H1 (cell line): ENCODE results near the gene RLN1. TPM values are rescaled to one million over a fixed set of nuclear protein-coding genes. Genes with fewer than 3 reads are reported as not detected.

Source experiments
- CTCF ChIA-PET: fragments of 300-600 bp; sonication (Branson Sonifier 250); formaldehyde crosslinking; loops from one replicate; lab custom pipeline; 2021; ENCODE audit not compliant: partially characterized antibody; lab: Charles Lee
- POLR2A ChIA-PET: fragments of 300-600 bp; sonication (Branson Sonifier 250); formaldehyde crosslinking; loops from one replicate; lab custom pipeline; 2021; ENCODE audit warnings: inconsistent platforms; ENCODE audit not compliant: partially characterized antibody; lab: Charles Lee
- DNase-seq, 2 experiments: peaks; one replicate each; pipeline versions ENCODE4 v3.0.0 to v3.0.0-alpha.2; 2010 to 2022; ENCODE audit warnings: low spot score in 2 of 2, low read depth in 1 of 2, mixed read lengths in 1 of 2
- FAIRE-seq: peaks from 2 replicates; lab custom pipeline; 2011; peaks lifted over from hg19 to GRCh38; lab: Jason Lieb, UNC
- H2AFZ ChIP-seq: 2 replicates; pipeline ENCODE4 v1.8.1; 2012; ENCODE audit warnings: low read length, inconsistent platforms
- H2AK5ac ChIP-seq: 2 replicates; pipeline ENCODE4 v1.6.1; 2013; ENCODE audit warnings: low read depth, low read length
- H2BK120ac ChIP-seq: replicated peaks from 2 replicates; pipeline ENCODE3; 2013; ENCODE audit warnings: low read depth, low read length, inconsistent platforms
- H2BK12ac ChIP-seq: 2 replicates; pipeline ENCODE4 v1.6.1; 2013; ENCODE audit warnings: low read depth, low read length
- H2BK15ac ChIP-seq: 2 replicates; pipeline ENCODE4 v1.6.1; 2013; ENCODE audit warnings: low read length
- H2BK20ac ChIP-seq: 2 replicates; pipeline ENCODE4 v1.6.1; 2013; ENCODE audit warnings: low read length
- H2BK5ac ChIP-seq: 2 replicates; pipeline ENCODE4 v1.6.1; 2013; ENCODE audit warnings: low read depth, low read length
- H3K14ac ChIP-seq: 2 replicates; pipeline ENCODE4 v1.6.1; 2013; ENCODE audit warnings: inconsistent platforms; ENCODE audit not compliant: insufficient read length
- H3K18ac ChIP-seq: 2 replicates; pipeline ENCODE4 v1.6.1; 2013; ENCODE audit warnings: low read length; ENCODE audit errors: extremely low read depth
- H3K23ac ChIP-seq: 2 replicates; pipeline ENCODE4 v1.6.1; 2013; ENCODE audit warnings: inconsistent platforms; ENCODE audit not compliant: insufficient read length
- H3K23me2 ChIP-seq: 2 replicates; pipeline ENCODE4 v1.6.1; 2013; ENCODE audit warnings: low read depth, low read length
- H3K27ac ChIP-seq: 2 replicates; pipeline ENCODE4 v1.6.1; 2011; ENCODE audit warnings: low read depth, low read length, inconsistent platforms
- H3K27me3 ChIP-seq, 4 experiments: replicated peaks in 1 of 4; 1 replicate in 1 of 4; 2 replicates in 3 of 4; pipeline versions ENCODE4 v1.6.1 to v1.8.1; 2011 to 2013; ENCODE audit warnings: low read length in 3 of 4, mild to moderate bottlenecking in 3 of 4, inconsistent platforms in 2 of 4, mixed read lengths in 2 of 4, moderate library complexity in 1 of 4; ENCODE audit not compliant: control insufficient read depth in 3 of 4, insufficient read depth in 3 of 4; ENCODE audit errors: extremely low read depth in 1 of 4
- H3K36me3 ChIP-seq, 4 experiments: 2 replicates each; pipeline versions ENCODE4 v1.6.1 to v1.8.1; 2011 to 2013; ENCODE audit warnings: mild to moderate bottlenecking in 4 of 4, low read length in 3 of 4, moderate library complexity in 2 of 4, control low read depth in 1 of 4, inconsistent platforms in 1 of 4; ENCODE audit not compliant: insufficient read depth in 4 of 4, control insufficient read depth in 2 of 4
- H3K4ac ChIP-seq: replicated peaks from 2 replicates; pipeline ENCODE3; 2013; ENCODE audit warnings: low read length, low read depth, mixed read lengths, inconsistent platforms; ENCODE audit not compliant: insufficient read length
- H3K4me1 ChIP-seq, 4 experiments: replicated peaks in 1 of 4; 1 replicate in 1 of 4; 2 replicates in 3 of 4; pipeline versions ENCODE4 v1.6.1 to v1.8.1; 2011 to 2013; ENCODE audit warnings: low read length in 3 of 4, inconsistent platforms in 2 of 4, mixed read lengths in 1 of 4; ENCODE audit not compliant: insufficient read depth in 4 of 4, control insufficient read depth in 3 of 4
- H3K4me2 ChIP-seq, 2 experiments: 2 replicates each; pipeline versions ENCODE4 v1.6.1 to v1.8.1; 2011 to 2013; ENCODE audit warnings: low read depth in 2 of 2, low read length in 2 of 2, control low read depth in 1 of 2, inconsistent platforms in 1 of 2, mild to moderate bottlenecking in 1 of 2; ENCODE audit not compliant: insufficient read depth in 1 of 2
- H3K4me3 ChIP-seq, 4 experiments: fragments of 200-600, 300-600 bp in 1 of 4; sonication (generic), shearing (Covaris generic), sonication (Bioruptor Twin) in 1 of 4; 2 replicates each; pipeline versions ENCODE4 v1.5.1 to v1.8.1; 2011 to 2016; ENCODE audit warnings: low read length in 4 of 4, low read depth in 3 of 4, control low read depth in 2 of 4, inconsistent platforms in 2 of 4, mild to moderate bottlenecking in 2 of 4, mixed read lengths in 1 of 4, moderate library complexity in 1 of 4; ENCODE audit not compliant: insufficient read depth in 2 of 4; ENCODE audit errors: extremely low read depth in 1 of 4
- H3K56ac ChIP-seq: replicated peaks from 2 replicates; pipeline ENCODE3; 2013; ENCODE audit warnings: low read depth, mild to moderate bottlenecking, mixed read lengths, low read length, inconsistent platforms; ENCODE audit not compliant: insufficient read length
- H3K79me1 ChIP-seq: 2 replicates; pipeline ENCODE4 v1.6.1; 2013; ENCODE audit warnings: low read depth, low read length, control low read depth
- H3K79me2 ChIP-seq, 2 experiments: 2 replicates each; pipeline versions ENCODE4 v1.6.1 to v1.8.1; 2012 to 2013; ENCODE audit warnings: low read length in 2 of 2, mild to moderate bottlenecking in 2 of 2, inconsistent platforms in 1 of 2; ENCODE audit not compliant: insufficient read depth in 2 of 2, control insufficient read depth in 1 of 2
- H3K9ac ChIP-seq, 4 experiments: replicated peaks in 1 of 4; 1 replicate in 1 of 4; 2 replicates in 3 of 4; pipeline versions ENCODE4 v1.6.1 to v1.8.1; 2011 to 2013; ENCODE audit warnings: low read depth in 3 of 4, low read length in 3 of 4, control low read depth in 2 of 4, mild to moderate bottlenecking in 2 of 4, moderate library complexity in 2 of 4, inconsistent platforms in 1 of 4; ENCODE audit errors: extremely low read depth in 1 of 4
- H3K9me3 ChIP-seq, 2 experiments: 2 replicates each; pipeline versions ENCODE4 v1.6.1 to v1.8.1; 2012 to 2013; ENCODE audit warnings: mild to moderate bottlenecking in 2 of 2, moderate library complexity in 2 of 2, control low read depth in 1 of 2, inconsistent platforms in 1 of 2, low read depth in 1 of 2, low read length in 1 of 2, mixed read lengths in 1 of 2; ENCODE audit not compliant: insufficient read depth in 2 of 2
- H4K20me1 ChIP-seq, 2 experiments: replicated peaks in 1 of 2; 2 replicates each; pipeline versions ENCODE3 to v1.8.1; 2011 to 2013; ENCODE audit warnings: inconsistent platforms in 2 of 2, low read length in 2 of 2, mild to moderate bottlenecking in 1 of 2; ENCODE audit not compliant: insufficient read depth in 2 of 2, control insufficient read depth in 1 of 2
- H4K5ac ChIP-seq: 2 replicates; pipeline ENCODE4 v1.6.1; 2013; ENCODE audit warnings: low read length, low read depth, mixed read lengths, inconsistent platforms; ENCODE audit not compliant: insufficient read length
- H4K8ac ChIP-seq: 2 replicates; pipeline ENCODE4 v1.8.0; 2013; ENCODE audit warnings: mild to moderate bottlenecking, moderate library complexity, low read length, inconsistent platforms; ENCODE audit not compliant: insufficient read depth; ENCODE audit errors: extremely low read depth
- H4K91ac ChIP-seq: replicated peaks from 2 replicates; pipeline ENCODE3; 2013; ENCODE audit warnings: low read length, mixed read lengths, inconsistent platforms; ENCODE audit not compliant: insufficient read length
- ASH2L ChIP-seq: fragments of 200-600, 300-600 bp; sonication (generic); IDR thresholded peaks from one replicate; pipeline ENCODE4 v1.7.1; 2017; ENCODE audit warnings: low read length
- EP300 ChIP-seq, 2 experiments: IDR thresholded peaks; 1 replicate in 1 of 2; 2 replicates in 1 of 2; pipeline ENCODE4 v1.6.1; 2011 to 2012; ENCODE audit warnings: low read depth in 2 of 2, low read length in 2 of 2, mild to moderate bottlenecking in 2 of 2, borderline replicate concordance in 1 of 2, inconsistent platforms in 1 of 2, moderate library complexity in 1 of 2
- HDAC2 ChIP-seq, 2 experiments: fragments of 300-600 bp in 1 of 2; sonication (generic) in 1 of 2; IDR thresholded peaks; 2 replicates each; pipeline ENCODE4 v1.6.1; 2011 to 2012; ENCODE audit warnings: low read depth in 2 of 2, low read length in 2 of 2, mild to moderate bottlenecking in 2 of 2, moderate library complexity in 2 of 2, borderline replicate concordance in 1 of 2, inconsistent platforms in 1 of 2
- JUN ChIP-seq: IDR thresholded peaks from 2 replicates; pipeline ENCODE4 v1.6.1; 2011; ENCODE audit warnings: low read depth, mild to moderate bottlenecking, improper control_type of control experiment, low read length
- JUND ChIP-seq: IDR thresholded peaks from 2 replicates; pipeline ENCODE4 v1.6.1; 2011; ENCODE audit warnings: mild to moderate bottlenecking, improper control_type of control experiment, low read length
- KDM4A ChIP-seq: IDR thresholded peaks from one replicate; pipeline ENCODE4 v1.7.1; 2012; ENCODE audit warnings: low read depth, mild to moderate bottlenecking, moderate library complexity, low read length, inconsistent platforms; ENCODE audit not compliant: severe bottlenecking
- POLR2A ChIP-seq, 2 experiments: IDR thresholded peaks; 1 replicate in 1 of 2; 2 replicates in 1 of 2; pipeline ENCODE4 v1.6.1; 2011; ENCODE audit warnings: low read depth in 2 of 2, low read length in 2 of 2, mild to moderate bottlenecking in 2 of 2; ENCODE audit errors: control extremely low read depth in 1 of 2
- SIN3A ChIP-seq, 2 experiments: IDR thresholded peaks in 1 of 2; conservative IDR thresholded peaks in 1 of 2; 2 replicates each; pipeline ENCODE4 v1.6.1; 2011 to 2012; ENCODE audit warnings: low read length in 2 of 2, improper control_type of control experiment in 1 of 2, low read depth in 1 of 2, mild to moderate bottlenecking in 1 of 2
- SIX5 ChIP-seq: IDR thresholded peaks from 2 replicates; pipeline ENCODE4 v1.6.1; 2011; ENCODE audit warnings: mild to moderate bottlenecking, low read depth, low read length
- SRF ChIP-seq: IDR thresholded peaks from 2 replicates; pipeline ENCODE4 v1.6.1; 2011; ENCODE audit warnings: mild to moderate bottlenecking, low read depth, low read length, moderate library complexity
- USF2 ChIP-seq: IDR thresholded peaks from 2 replicates; pipeline ENCODE4 v1.6.1; 2011; ENCODE audit warnings: low read length, improper control_type of control experiment
- YY1 ChIP-seq: IDR thresholded peaks from 2 replicates; pipeline ENCODE4 v1.6.1; 2011; ENCODE audit warnings: low read depth, mild to moderate bottlenecking, low read length
- WGBS, 2 experiments: shearing (Covaris generic) in 1 of 2; methylation state at CpG; one replicate each; pipeline versions ENCODE4 v1.1.6 to v1.1.7; 2013 to 2015; ENCODE audit warnings: low lambda C conversion rate in 2 of 2, mixed read lengths in 2 of 2, inconsistent platforms in 1 of 2, low coverage in 1 of 2, missing lambda C conversion rate in 1 of 2; ENCODE audit not compliant: insufficient replicate concordance in 2 of 2, insufficient coverage in 1 of 2, insufficient read length in 1 of 2; ENCODE audit errors: extremely low coverage in 1 of 2, missing lambda C conversion rate in 1 of 2; 5-methylcytosine and 5-hydroxymethylcytosine counted together
- polyA plus RNA-seq, 7 experiments: library from polyadenylated mRNA; depleted of rRNA in 3 of 7; stranded (reverse) in 5 of 7; unstranded in 2 of 7; fragments of >200 nt in 5 of 7; fragments of 200-250 nt in 2 of 7; gene quantifications; 1 replicate in 5 of 7; 2 replicates in 1 of 7; 4 replicates in 1 of 7; pipeline versions ENCODE4 v1.2.1 to v1.2.3, GENCODE V29; 2011 to 2013; ENCODE audit warnings: missing spikeins in 2 of 7, mixed read lengths in 2 of 7
- total RNA-seq: library from RNA; stranded (reverse); fragmentation: NEBNext Ultra II Directional; extraction: Animal tissue kit (Norgen Biotek cat#: 25700); gene quantifications from 2 replicates; pipeline ENCODE4 v1.2.1, GENCODE V29; 2021

Gene RLN1
- total and polyA plus RNA-seq, 2 of the 8 experiments (the other 6 are each of a cell fraction or from before 2014, with no cell fraction given) = 0.51 to 0.80 TPM

GRCh38 chr9:5288591-5288990 lies 51.1 kb downstream of the RLN1 start:
- H3K27me3 ChIP-seq = no peaks in the 10 kb centered on the region
- ChIA-PET CTCF (interaction anchor here (0.6 to 1.9 kb wide), 2 partner anchors 23 to 53 kb away, joined by 3 to 4 read pairs; no protein-coding TSS in a partner anchor), POLR2A (interaction anchor here (0.9 kb wide), 1 partner anchor 12 kb away, joined by 3 read pairs; no protein-coding TSS in a partner anchor)
- H4K5ac ChIP-seq = no peak overlapping the region
- no peak overlapping the region for H2AK5ac ChIP-seq
- no peaks in the 10 kb centered on the region for H4K20me1 ChIP-seq
- H3K4me2 ChIP-seq = no peak overlapping the region
- H3K4ac ChIP-seq = no peak overlapping the region
- no peak overlapping the region for H3K18ac ChIP-seq
- no peaks in the 10 kb centered on the region for H3K36me3 ChIP-seq
- no peaks in the 10 kb centered on the region for H3K79me1 ChIP-seq
- no peak overlapping the region for H2AFZ ChIP-seq
- DNase-seq = no peak
- H2BK12ac ChIP-seq = no peak overlapping the region
- H2BK15ac ChIP-seq = no peak overlapping the region
- peaks cover 0 to 4% (median 0%) of the 10 kb centered on the region in 4 experiments; a peak in 1 of 7 replicates for H3K4me1 ChIP-seq
- no peak overlapping the region for H3K4me3 ChIP-seq
- H3K27ac ChIP-seq = no peak overlapping the region
- no peak overlapping the region for H3K9ac ChIP-seq
- no peak overlapping the region for H2BK20ac ChIP-seq
- no peak overlapping the region for H2BK120ac ChIP-seq
- H3K9me3 ChIP-seq = no peaks in the 10 kb centered on the region
- H4K91ac ChIP-seq = no peak overlapping the region
- H3K79me2 ChIP-seq = no peaks in the 10 kb centered on the region
- no peak overlapping the region for H3K14ac ChIP-seq
- no peak overlapping the region for H2BK5ac ChIP-seq
- no peak for FAIRE-seq
- 55% methylated on average over 1 of the region's 1 CpG; no CpG with 5 or more reads in 1 of the 2 experiments for WGBS, 2 experiments
- H3K23ac ChIP-seq = no peak overlapping the region
- no peak overlapping the region for H3K56ac ChIP-seq
- no peak overlapping the region for H4K8ac ChIP-seq
- H3K23me2 ChIP-seq = no peaks in the 10 kb centered on the region
- TF ChIP-seq SRF (no peak), HDAC2 (IDR thresholded peaks at IDR 0.05; ENCODE audit: borderline replicate concordance in 1 of 2, low read depth in 2 of 2, low read length in 2 of 2) (no peak), ASH2L (no peak), EP300 (IDR thresholded peaks at IDR 0.05; ENCODE audit: borderline replicate concordance in 1 of 2, low read depth in 2 of 2, low read length in 2 of 2) (no peak), JUN (no peak), SIX5 (no peak), YY1 (no peak), POLR2A (IDR thresholded peaks at IDR 0.05; ENCODE audit: control extremely low read depth in 1 of 2, low read depth in 2 of 2, low read length in 2 of 2) (no peak), JUND (no peak), USF2 (no peak), KDM4A (no peak), SIN3A (conservative IDR thresholded peaks at IDR 0.05 in 1 of 2, IDR thresholded peaks at IDR 0.05 in 1 of 2; ENCODE audit: low read depth in 1 of 2, low read length in 2 of 2) (no peak)
